ENCODE results near the gene INAFM2.

DNA sequence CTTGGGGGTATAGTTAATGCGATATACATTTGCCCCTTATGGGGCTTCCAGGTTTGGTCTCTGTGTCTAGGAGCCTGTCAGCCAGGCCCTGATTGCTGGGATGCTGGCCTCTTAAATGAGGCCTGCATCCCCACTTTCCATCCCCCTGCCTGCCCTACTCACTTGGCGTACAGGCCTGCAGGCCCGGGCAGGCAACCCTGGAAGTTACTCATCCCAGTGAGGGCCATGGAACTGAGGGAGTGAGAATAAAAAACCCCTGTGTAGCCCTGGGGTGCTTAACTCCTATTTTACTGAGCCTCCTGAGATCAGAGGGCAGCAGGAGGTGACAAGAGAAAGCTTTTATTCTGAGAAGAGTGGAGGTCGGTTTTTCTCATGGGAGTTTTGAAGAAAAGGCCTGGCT is 36.5 kb downstream of the INAFM2 start:
- TF ChIP-seq, protein P1, sequence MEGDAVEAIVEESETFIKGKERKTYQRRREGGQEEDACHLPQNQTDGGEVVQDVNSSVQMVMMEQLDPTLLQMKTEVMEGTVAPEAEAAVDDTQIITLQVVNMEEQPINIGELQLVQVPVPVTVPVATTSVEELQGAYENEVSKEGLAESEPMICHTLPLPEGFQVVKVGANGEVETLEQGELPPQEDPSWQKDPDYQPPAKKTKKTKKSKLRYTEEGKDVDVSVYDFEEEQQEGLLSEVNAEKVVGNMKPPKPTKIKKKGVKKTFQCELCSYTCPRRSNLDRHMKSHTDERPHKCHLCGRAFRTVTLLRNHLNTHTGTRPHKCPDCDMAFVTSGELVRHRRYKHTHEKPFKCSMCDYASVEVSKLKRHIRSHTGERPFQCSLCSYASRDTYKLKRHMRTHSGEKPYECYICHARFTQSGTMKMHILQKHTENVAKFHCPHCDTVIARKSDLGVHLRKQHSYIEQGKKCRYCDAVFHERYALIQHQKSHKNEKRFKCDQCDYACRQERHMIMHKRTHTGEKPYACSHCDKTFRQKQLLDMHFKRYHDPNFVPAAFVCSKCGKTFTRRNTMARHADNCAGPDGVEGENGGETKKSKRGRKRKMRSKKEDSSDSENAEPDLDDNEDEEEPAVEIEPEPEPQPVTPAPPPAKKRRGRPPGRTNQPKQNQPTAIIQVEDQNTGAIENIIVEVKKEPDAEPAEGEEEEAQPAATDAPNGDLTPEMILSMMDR (IDR thresholded peaks at IDR 0.05): no peak
- no peak for TF ChIP-seq EZH2phosphoT487 (IDR thresholded peaks at IDR 0.05)
